Pulmonary artery endothelial cell (primary cell): ENCODE results near the gene GATA6. TPM values are rescaled to one million over a fixed set of nuclear protein-coding genes. Genes with fewer than 3 reads are reported as not detected.
"Not testable (repeated sequence)": the region's sequence is repeated elsewhere in the genome, so short reads cannot be mapped to it uniquely, and the experiment has no call there.

ENCODE experiments used
- DNase-seq: peaks from one replicate; pipeline ENCODE4 v3.0.0-alpha.2; 2011; ENCODE audit warnings: low read depth, low spot score
- total RNA-seq: library from RNA; depleted of rRNA; stranded (reverse); fragments of >200 nt; gene quantifications from 2 replicates; pipeline ENCODE4 v1.2.3, GENCODE V29; 2014

Gene GATA6
- total RNA-seq, 1 donor from 2014 or later, result 11.9 TPM

DNA sequence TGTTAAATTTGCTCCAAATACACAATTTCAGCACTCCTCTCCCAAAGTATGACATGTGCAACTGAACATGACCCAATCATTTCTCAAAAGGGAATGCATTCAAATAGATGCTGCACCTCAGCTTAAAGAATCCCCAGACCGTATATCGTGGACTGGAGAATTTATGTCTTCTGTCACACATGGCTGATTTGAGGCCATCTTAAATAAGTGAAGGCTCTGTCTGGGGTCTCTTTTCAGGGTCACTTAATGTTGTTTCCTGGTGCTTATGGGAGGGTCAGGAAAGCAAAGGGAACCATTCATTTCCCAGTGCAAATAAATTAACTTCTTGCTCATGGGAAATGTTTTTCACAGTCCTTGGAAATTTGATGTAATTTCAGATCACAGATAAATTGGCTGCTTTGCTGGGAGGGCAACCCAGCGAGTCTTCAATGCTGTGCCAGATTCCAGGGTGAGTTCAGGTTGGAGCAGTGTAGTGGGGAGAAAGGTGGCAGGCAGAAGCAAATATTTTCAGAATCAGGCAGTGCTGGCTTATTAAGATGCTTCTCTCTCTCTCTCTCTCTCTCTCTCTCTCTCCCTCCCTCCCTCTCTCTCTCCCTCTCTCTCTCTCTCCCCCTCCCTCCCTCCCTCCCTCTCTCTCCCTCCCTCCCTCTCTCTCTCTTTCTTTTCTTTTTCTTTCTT lies 34.3 kb downstream of the GATA6 start:
- DNase-seq, result no peak

DNA sequence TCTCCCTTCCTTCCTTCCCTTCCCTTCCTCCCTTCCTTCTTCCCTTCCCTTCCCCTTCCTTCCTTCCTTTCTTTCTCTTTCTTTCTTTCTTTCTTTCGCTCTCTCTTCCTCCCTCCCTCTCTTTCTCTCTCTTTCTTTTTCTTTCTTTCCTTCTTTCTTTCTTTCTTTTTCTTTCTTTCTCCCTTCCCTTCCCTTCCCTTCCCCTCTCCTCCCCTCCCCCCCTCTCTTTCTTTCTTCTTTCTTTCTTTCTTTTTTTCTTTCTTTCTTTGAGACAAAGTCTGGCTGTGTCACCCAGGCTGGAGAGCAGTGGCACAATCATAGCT lies 34.8 kb downstream of the GATA6 start:
- DNase-seq, result no peak

GRCh38 chr18:22204996-22205395 lies 35.6 kb downstream of the GATA6 start:
- no peak for DNase-seq

DNA sequence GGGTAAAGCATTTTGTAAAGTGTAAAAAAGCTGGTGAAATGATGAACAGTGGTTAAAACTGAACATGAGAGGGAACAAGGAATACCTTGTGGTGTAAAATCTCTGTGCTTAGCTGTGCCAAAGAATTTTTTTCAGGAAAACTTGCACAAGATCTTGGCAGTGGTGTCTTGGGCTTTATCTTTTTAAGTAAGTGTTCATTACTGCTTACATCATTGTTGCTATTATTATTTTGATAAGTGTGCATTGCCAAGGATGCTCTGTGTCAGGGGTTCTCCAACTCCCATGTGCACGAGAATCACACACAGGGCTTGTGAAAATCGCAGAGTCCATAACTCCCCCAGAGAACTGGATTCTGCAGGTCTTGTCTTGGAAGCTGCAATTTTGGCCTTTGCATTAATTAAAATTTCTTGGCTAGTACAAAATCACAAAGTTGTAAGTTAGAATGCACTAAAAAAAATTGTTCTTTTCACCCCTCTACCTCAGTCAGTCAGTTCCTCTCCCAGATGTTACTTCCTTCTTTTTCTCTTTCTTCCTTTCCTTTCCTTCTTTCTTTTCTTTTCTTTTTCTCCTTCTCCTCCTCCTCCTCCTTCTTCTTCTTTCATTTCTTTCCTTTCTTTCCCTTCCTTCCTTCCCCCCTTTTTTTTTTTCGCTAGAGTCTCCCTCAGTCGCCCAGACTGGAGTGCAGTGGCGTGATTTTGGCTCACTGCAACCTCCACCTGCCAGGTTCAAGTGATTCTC lies 37.8 kb downstream of the GATA6 start:
- no peak for DNase-seq

GRCh38 chr18:22210311-22210754 lies 40.9 kb downstream of the GATA6 start:
- DNase-seq, result no peak

- DNase-seq, result no peak
These were observed 42.3 kb downstream of the GATA6 start for GRCh38 chr18:22211657-22212056.

DNA sequence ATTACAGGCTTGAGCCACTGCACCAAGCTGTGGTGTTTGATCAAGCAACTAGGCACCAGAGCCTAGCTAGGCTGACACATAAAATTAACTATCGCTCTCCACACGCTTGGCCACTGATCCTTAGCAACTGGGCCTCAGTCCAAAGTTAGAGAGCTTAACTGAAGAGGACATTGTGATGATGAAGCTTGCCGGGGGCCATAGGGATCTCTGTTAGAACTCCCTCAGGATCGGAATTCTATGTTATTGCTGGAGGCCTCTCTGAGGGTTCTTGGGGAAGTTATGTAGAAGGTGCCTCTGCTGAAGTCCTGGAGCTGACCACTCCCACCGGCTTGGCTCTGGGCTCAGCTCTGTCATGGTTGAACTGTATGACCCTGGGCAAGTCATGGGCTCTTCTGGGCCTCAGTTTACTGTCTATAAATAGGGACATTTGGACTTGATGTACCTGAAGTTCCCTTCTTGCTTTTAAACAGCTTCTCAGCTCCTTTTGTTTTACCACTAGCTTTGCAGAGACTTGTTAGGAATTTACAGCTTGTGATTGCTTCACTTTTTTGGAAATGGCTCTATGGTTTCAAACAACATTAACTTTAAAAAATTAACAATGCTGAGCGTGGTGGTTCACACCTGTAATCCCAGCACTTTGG lies 44.1 kb downstream of the GATA6 start:
- DNase-seq, result no peak

DNA sequence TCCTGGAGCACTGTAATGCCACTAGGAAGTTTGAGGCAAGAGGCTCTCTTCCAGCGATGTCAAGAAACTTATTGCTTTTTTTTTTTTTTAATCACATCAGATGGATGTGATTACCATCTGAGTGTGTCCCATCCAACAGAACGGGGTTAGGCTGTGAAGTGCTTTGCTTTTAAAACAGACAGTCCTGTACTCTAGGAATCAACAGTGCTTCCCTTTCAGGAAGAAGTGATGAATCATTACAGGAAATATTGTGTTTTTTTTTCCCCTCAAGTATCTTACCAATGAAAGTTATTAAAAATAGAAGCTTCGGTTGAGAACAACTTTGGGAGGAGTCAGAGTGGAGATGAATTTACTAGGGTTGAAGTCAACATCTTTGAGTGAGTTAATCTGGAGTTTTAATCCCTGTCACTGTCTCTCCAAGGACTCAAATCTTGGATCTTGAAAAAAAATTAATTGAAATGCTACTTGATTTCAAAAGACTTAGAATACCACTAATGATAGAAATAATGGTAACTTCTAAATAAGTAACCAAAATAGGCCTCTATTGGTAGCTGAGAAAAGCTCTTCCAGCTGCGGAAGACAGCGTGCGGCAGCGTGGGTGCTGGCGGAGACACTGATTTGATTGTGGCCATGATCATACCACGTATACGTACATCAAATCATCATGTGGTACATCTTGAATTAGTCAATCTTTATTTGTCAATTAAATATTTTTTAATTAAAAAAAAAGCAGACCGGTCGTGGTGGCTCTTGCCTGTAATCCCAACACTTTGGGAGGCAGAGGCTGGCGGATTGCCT lies 45.5 kb downstream of the GATA6 start:
- no peak for DNase-seq

DNA sequence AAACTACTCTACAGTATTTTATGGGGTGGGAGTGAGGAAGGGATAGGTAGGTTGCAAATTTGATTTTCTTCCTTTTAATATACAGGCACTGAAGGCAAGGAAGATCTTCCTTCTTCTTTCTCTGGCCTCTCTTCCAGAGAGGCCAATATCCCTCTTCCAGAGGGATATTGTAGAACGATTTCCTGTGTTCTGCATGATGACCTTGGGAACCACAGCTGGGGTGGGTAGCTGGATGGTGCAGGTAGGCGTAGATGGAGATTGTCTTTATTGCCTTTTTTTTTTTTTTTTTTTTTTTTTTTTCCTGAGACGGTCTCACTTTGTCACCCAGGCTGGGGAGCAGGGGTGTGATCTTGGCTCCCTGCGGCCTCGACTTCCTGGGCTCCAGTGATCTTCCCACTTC lies 49.4 kb downstream of the GATA6 start:
- no peak for DNase-seq

DNA sequence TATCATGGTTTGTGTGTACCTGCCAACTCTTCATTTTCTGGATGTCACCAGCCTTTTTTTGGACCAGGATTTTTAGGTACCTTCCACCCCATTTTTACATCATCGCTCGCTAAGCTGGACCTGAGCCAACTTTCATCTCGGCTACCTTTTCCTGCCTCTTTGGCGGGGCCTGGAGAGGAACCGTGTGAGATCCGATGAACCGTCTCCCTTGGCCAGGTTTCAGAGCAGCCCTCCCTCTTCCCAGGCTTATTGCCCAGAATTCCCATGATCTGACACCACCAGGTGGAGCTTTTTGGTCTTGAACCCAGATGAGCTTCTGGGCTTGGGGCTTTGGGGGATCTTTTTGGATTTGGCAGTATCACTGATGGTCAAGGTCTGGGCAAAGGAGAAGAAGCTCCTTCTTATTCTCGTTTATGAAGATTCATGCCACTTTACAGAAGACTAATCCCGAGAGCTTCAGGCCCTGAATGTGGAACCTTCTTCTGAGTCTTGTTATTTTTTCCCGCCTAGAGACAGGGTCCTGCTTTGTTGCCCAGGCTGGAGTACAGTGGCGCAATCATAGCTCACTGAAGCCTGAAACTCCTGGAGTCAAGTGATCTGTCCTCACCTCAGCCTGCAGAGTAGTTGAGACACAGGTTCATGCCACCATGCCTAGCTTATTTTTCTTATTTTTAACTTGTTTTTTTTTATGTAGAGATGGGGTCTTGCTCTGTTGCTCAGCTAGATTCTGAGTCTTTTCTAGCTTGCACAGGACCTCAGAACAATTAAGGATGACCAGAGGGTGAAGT lies 50.4 kb downstream of the GATA6 start:
- no peak for DNase-seq

GRCh38 chr18:22220585-22220984 lies 51.2 kb downstream of the GATA6 start:
- not testable (repeated sequence) for DNase-seq

DNA sequence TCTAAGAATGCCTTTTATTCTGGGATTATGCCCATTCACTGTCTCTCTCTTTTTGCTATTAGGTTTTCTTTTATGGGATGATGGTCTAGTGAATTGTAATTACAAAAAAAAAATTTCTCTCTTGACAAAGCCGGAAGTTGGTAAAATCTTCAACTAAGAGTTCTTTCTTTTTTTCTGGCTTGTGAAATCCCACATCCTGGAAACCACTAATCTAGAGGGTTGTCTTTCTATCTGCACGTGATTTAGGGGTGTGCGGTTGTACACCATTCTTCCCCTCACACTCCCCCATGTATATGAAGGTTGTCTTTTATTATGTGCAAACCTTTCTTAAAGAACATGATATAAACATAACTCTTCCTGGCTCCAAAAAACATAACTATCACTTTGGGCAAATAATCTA lies 52.0 kb downstream of the GATA6 start:
- DNase-seq, result no peak

GRCh38 chr18:22223254-22223964 lies 54.0 kb downstream of the GATA6 start:
- DNase-seq, result peak; percentile 44

DNA sequence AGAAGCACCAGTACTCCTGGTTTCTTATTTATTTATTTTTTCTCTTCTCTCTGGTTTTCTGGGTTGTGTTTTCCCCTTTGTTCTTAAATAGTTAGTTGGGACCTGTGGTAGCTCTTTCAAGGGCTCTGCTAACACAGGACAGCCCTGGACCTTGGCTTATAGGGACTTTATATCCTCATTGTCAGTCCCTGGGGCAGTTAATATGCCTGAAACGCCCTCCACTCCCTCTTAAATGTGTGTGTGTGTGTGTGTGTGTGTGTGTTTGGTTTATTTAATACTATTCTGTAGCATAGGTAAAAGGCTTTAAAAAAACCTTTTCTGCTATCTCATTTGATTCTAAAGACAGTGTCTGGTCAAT lies 54.6 kb downstream of the GATA6 start:
- no peak for DNase-seq

- DNase-seq, result no peak
These were observed 55.0 kb downstream of the GATA6 start for GRCh38 chr18:22224339-22224738.

DNA sequence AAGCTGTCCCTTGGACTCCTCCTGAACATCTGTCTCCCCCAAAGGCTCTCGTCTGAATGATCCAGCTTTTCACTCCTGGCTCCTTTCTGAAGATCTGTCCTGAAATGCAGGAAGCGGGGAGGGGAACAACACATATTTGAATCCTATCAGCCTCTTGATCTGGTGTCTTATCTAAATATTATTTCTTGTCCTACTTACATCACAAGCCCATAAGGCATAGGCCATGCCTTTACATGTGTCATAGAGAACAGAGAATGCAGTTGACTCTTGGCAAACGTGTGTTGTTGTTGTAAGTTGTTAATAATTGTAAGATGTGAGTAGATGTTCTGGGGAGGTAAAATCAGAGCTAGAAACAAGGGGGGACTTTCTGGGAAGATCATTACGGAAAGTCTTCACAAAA lies 57.4 kb downstream of the GATA6 start:
- DNase-seq, result no peak

- DNase-seq, result no peak
These were observed 59.6 kb downstream of the GATA6 start for GRCh38 chr18:22228976-22229375.

DNA sequence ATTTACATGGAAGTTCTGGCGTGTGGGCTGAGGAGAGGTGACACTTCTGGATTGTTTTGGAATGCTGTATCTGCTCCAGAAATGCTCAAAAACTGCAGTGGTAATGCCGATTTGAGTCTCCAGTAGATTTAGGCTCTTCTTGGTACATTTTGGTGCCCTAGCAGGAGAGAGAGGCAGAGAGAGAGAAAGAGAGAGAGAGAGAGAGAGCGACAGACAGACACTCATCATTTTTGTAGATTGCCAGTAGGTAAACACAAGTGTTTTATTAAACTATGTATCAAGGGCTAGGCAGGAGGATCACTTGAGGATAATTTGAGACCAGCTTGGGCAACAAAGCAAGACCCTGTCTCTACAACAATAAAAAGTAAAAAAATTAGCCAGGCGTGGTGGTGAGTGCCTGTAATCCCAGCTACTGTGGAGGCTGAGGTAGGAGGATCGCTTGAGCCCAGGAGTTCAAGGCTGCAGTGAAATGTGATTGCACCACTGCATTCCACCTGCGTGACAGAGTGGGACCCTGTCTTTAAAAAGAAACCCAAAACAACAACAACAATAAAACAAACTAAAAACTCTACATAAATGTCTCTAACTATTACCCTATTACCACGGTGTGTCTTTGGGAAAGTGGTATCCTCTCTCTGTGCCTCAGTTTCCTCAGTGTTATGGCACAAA lies 60.2 kb downstream of the GATA6 start:
- DNase-seq, result no peak

DNA sequence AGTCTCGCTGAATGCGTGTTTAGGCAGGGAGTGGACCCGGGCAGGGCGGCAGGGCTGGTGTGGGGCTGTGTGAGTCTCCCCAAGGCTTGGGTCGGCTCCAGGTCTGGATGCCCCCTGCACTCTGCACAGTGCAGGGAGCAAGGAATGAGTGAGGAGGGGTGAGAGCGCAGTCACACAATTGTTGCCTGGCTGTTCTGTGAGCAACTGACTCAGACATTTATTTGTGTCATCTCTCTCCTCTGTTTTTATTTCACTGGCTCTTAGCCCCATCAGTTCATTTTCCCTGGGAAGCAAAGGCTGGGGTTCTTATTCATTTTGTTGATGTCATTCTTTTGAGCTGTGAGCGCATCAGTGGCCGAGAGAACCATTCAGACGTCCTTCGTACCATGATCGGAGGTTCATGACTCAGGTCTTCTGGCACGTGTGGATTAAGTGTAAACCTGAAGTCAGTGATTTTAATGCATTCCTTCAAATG lies 61.1 kb downstream of the GATA6 start:
- no peak for DNase-seq

- DNase-seq, result no peak
These were observed 63.9 kb downstream of the GATA6 start for GRCh38 chr18:22233266-22233665.
